GM12891 (cell line): ENCODE data around the gene MCHR1.

Experiments used
- PAX5 ChIP-seq: IDR thresholded peaks from 2 replicates; pipeline ENCODE4 v1.6.1; 2011; ENCODE audit warnings: low read length, moderate library complexity, mild to moderate bottlenecking; ENCODE audit not compliant: insufficient read depth, severe bottlenecking
- POLR2AphosphoS5 ChIP-seq: IDR thresholded peaks from 2 replicates; pipeline ENCODE4 v1.6.1; 2011; ENCODE audit warnings: low read depth, low read length, control low read depth
- POU2F2 ChIP-seq: IDR thresholded peaks from 2 replicates; pipeline ENCODE4 v1.6.1; 2011; ENCODE audit warnings: low read depth, mild to moderate bottlenecking, control low read depth, low read length, moderate library complexity

- TF ChIP-seq POLR2AphosphoS5 (no peak), PAX5 (no peak), POU2F2 (no peak)
Measured at GRCh38 chr22:40653361-40653760, 25.9 kb upstream of the MCHR1 start.
